Mucosa of rectum (tissue), 2 donors: ENCODE data around the gene NDRG3.
"Not testable (repeated sequence)": the region's sequence is repeated elsewhere in the genome, so short reads cannot be mapped to it uniquely, and the experiment has no call there.

Source experiments
- H3K27ac ChIP-seq, 2 donors: one replicate each; pipeline ENCODE4 v1.7.0; 2013; ENCODE audit warnings: inconsistent platforms in 2 of 2, low read depth in 2 of 2, low read length in 2 of 2
- H3K27me3 ChIP-seq, 2 donors: one replicate each; pipeline ENCODE4 v1.7.0; 2013; ENCODE audit warnings: low read length in 2 of 2; ENCODE audit not compliant: control insufficient read depth in 2 of 2, insufficient read depth in 2 of 2
- H3K36me3 ChIP-seq, 2 donors: one replicate each; pipeline ENCODE4 v1.7.0; 2013; ENCODE audit warnings: low read length in 2 of 2; ENCODE audit not compliant: control insufficient read depth in 2 of 2, insufficient read depth in 2 of 2
- H3K4me1 ChIP-seq, 2 donors: one replicate each; pipeline ENCODE4 v1.7.0; 2013; ENCODE audit warnings: low read length in 2 of 2, mild to moderate bottlenecking in 1 of 2; ENCODE audit not compliant: control insufficient read depth in 2 of 2, insufficient read depth in 2 of 2
- H3K4me3 ChIP-seq, 2 donors: one replicate each; pipeline ENCODE4 v1.7.0; 2013; ENCODE audit warnings: low read length in 2 of 2
- H3K9ac ChIP-seq, 2 donors: one replicate each; pipeline ENCODE4 v1.7.0; 2013; ENCODE audit warnings: low read length in 2 of 2, low read depth in 1 of 2, mild to moderate bottlenecking in 1 of 2
- H3K9me3 ChIP-seq, 2 donors: one replicate each; pipeline ENCODE4 v1.7.0; 2013; ENCODE audit warnings: low read length in 2 of 2; ENCODE audit not compliant: control insufficient read depth in 2 of 2
- donor health status: healthy.
- donor health status: Normal muscosa, but diverticular disease.

Gene NDRG3

DNA sequence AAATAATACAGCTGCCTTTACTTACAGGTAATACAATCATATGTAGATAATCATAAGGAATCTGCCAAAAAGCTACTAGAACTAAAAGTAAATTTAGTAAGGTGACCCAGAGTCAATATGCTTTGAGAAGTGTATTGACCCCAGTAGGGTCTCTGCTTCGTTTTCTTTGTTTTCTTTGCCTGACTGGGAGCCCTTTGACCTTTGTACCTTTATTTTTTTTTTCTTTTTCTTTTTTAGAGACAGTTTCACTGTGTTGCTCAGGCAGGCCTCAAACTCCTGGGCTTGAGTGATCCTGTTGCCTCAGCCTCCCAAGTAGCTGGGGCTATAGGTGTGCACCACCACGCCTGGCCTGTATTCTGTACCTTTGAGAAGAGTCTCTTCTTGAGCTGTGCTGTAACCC lies 122.4 kb downstream of the NDRG3 start:
- Histone ChIP-seq H3K27me3 (no peaks in the 10 kb centered on the region), H3K36me3 (no peaks in the 10 kb centered on the region), H3K4me1 (peaks cover 5 to 13% of the 10 kb centered on the region in 2 donors), H3K9me3 (no peaks in the 10 kb centered on the region), H3K27ac (peak overlapping the region in 1 of 2 donors; percentile 76), H3K4me3 (no peak overlapping the region), H3K9ac (no peak overlapping the region)

GRCh38 chr20:36620917-36621316 lies 125.0 kb downstream of the NDRG3 start:
- Histone ChIP-seq H3K4me3 (no peak overlapping the region), H3K9me3 (no peaks in the 10 kb centered on the region), H3K36me3 (no peaks in the 10 kb centered on the region), H3K9ac (no peak overlapping the region), H3K4me1 (peaks cover 5 to 13% of the 10 kb centered on the region in 2 donors), H3K27ac (no peak overlapping the region), H3K27me3 (no peaks in the 10 kb centered on the region)

GRCh38 chr20:36614781-36615557 lies 130.9 kb downstream of the NDRG3 start:
- Histone ChIP-seq H3K4me3 (no peak overlapping the region), H3K36me3 (peaks cover 33 to 51% of the 10 kb centered on the region in 2 donors), H3K27me3 (no peaks in the 10 kb centered on the region), H3K27ac (no peak overlapping the region), H3K9ac (no peak overlapping the region), H3K9me3 (no peaks in the 10 kb centered on the region), H3K4me1 (no peaks in the 10 kb centered on the region)

DNA sequence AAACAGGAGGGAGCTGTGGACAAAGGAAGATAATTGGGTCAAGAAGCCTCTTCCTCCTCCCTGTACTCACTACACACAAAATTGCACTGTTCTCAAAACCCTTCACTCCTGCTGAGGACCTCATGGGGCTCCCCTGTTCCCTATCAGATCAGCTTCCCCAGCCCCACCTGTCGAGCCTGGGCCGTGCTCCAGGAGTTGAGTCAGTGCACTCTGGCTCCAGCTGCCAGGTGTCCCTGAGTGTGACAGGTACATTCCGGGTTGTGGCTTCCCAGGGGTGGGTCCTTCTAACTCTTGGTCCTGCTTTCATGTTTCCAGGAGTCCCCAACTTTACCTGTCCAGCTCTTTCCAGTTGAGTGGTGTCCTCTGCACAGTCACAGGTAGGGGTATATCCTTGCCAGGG lies 131.9 kb downstream of the NDRG3 start:
- Histone ChIP-seq H3K9ac (no peak overlapping the region), H3K27me3 (no peaks in the 10 kb centered on the region), H3K36me3 (peaks cover 40 to 57% of the 10 kb centered on the region in 2 donors), H3K4me1 (no peaks in the 10 kb centered on the region), H3K9me3 (no peaks in the 10 kb centered on the region), H3K4me3 (no peak overlapping the region), H3K27ac (no peak overlapping the region)

DNA sequence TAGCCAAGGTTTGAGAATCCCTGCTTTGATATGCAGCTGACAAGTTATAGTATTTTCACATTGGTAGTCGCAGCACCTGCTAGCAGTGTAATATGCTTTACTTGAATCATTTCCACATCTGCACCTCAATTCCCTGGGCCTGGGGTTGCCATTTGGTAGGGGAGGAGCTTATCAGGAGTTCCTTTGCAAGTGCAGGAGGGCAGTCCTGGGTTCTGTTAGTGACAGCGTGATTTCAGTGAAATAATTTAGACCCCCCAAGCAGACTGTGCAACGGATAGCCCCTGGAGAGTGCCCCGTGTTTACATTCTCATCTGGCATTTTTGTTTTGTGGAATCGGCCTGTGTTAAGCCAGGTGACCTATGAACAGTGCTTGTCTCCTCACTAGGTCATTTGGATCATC lies 134.3 kb downstream of the NDRG3 start:
- Histone ChIP-seq H3K27me3 (no peaks in the 10 kb centered on the region), H3K9me3 (no peaks in the 10 kb centered on the region), H3K9ac (no peak overlapping the region), H3K27ac (no peak overlapping the region), H3K36me3 (peaks cover 44 to 68% of the 10 kb centered on the region in 2 donors), H3K4me1 (peaks cover 3 to 12% of the 10 kb centered on the region in 2 donors), H3K4me3 (no peak overlapping the region)

DNA sequence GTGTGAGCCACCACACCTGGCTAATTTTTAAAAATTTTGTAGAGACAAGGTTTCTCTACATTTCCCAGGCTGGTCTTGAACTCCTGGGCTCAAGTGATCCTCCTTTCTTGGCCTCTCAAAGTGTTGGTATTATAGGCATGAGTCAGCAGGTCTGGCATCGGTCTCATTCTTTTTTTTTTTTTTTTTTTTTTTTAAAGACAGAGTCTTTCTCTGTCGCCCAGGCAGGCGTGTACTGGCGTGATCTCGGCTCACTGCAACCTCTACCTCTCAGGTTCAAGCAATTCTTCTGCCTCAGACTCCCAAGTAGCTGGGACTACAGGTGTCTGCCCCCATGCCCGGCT lies 137.5 kb downstream of the NDRG3 start:
- H3K9ac ChIP-seq, H3K27me3 ChIP-seq, H3K9me3 ChIP-seq, H3K4me3 ChIP-seq: not testable (repeated sequence)
- peak overlapping the region in 1 of 2 donors; percentile 41 for H3K27ac ChIP-seq
- peaks cover 35 to 47% of the 10 kb centered on the region in 2 donors for H3K36me3 ChIP-seq
- H3K4me1 ChIP-seq, result peaks cover 8 to 20% of the 10 kb centered on the region in 2 donors

DNA sequence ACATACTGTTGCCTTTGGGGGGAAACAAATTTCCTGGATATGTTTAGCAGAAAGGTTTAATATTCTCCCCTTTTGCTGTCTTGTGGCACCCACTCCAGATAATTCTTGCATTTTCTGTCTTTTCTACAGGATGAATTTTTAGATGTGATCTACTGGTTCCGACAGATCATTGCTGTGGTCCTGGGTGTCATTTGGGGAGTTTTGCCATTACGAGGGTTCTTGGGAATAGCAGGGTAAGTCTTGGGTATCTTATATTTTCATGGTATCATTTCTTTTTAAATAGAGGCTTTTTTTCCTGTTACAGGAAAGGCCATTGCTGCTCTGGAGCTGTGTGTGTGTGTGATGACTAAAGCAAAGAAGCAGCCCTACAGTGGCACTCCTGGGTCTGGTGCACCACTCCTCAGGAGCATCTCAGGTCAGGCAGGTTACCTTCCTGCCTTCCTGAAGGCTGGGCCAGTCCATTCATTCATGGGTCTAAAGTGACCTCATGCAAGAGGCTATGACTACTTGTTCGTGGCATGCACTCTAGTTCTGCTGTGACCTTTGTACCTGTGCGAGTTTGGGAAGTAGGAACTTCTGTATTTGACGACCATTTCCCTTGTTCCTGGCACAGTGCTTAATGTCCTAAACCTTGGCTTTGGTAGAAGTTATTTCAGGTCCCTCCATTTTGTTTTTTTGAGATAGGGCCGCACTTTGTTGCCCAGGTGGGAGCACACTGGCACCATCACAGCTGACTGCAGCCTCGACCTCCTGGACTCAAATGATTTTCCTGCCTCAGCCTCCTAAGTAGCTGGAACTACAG lies 138.1 kb downstream of the NDRG3 start:
- Histone ChIP-seq H3K9me3 (no peaks in the 10 kb centered on the region), H3K27ac (peak overlapping the region; percentile 93 to 94), H3K27me3 (no peaks in the 10 kb centered on the region), H3K9ac (peak overlapping the region in 1 of 2 donors; percentile 26), H3K4me3 (no peak overlapping the region), H3K36me3 (peaks cover 32 to 44% of the 10 kb centered on the region in 2 donors), H3K4me1 (peaks cover 8 to 20% of the 10 kb centered on the region in 2 donors)

DNA sequence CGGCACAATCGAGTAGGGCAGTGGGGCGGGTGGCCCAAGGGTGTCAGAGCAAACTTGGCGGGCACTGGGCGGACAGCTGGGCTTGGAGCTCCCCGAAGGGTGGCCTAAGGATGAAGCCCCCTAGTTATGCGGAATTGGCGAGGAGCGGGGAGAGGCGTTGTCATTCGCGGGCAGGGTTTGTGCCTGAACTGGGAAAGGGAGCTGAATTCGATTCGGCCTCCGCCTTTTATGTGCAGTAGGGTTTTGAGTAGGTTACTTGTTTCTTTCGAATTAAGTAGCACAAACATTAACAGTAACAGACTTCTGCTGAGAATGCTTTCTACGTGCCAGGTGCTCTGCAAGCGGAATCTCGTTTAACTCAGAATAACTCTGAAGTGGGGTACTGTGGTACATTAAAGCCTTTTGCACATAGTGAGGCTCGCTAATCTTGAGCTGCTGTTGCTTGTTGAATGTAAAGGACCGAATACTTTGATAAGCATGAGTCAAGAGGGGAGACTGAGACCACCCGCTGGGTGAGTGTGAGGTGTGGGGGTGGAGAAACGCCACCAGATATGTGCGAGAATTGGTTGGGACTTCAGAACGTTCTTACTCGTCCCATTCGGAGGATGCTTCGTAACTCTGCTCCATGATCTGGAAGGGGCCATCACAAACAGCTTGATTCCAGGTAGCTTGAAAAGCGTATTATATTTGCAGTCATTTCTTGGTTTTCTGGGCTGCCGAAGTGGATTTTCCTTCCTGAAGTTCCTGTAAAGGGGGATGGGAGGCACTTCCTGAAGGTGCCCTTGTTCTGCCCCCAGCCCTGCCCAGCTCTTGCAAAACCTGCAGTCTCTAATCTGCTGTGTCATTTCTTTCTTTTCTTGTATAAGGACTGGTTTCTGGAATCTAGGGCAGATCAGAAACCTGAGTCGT lies 139.5 kb downstream of the NDRG3 start:
- peak overlapping the region; percentile 93 to 99 for H3K9ac ChIP-seq
- H3K27me3 ChIP-seq, result no peaks in the 10 kb centered on the region
- H3K27ac ChIP-seq, result peak overlapping the region; percentile 93 to 94
- peaks cover 18 to 31% of the 10 kb centered on the region in 2 donors for H3K36me3 ChIP-seq
- peak overlapping the region; percentile 93 to 96 for H3K4me3 ChIP-seq
- peaks cover 8 to 20% of the 10 kb centered on the region in 2 donors for H3K4me1 ChIP-seq
- no peaks in the 10 kb centered on the region for H3K9me3 ChIP-seq

- Histone ChIP-seq H3K4me3 (peak within 1 kb of the TSS; percentile 93 to 96), H3K27me3 (no peaks in the 10 kb centered on the region), H3K4me1 (peaks cover 8 to 20% of the 10 kb centered on the region in 2 donors), H3K9ac (peak within 1 kb of the TSS; percentile 93 to 99), H3K36me3 (peaks cover 12 to 22% of the 10 kb centered on the region in 2 donors), H3K9me3 (no peaks in the 10 kb centered on the region), H3K27ac (peak within 1 kb of the TSS; percentile 93 to 94)
Measured at GRCh38 chr20:36605399-36606157, 140.3 kb downstream of the NDRG3 start, which contains the start of gene RAB5IF. RAB5IF (plus strand) TSS chr20:36605779; CDS start chr20:36605952, 173 bp downstream.
